HG03342 (cell line): ENCODE measurements around the gene ZMAT3.
"Not testable (repeated sequence)": the region's sequence is repeated elsewhere in the genome, so short reads cannot be mapped to it uniquely, and the experiment has no call there.

Source experiments
- ATAC-seq: cut with Tn5 transposase; IDR thresholded peaks from one replicate; pipeline ENCODE4 v1.9.1; 2021; ENCODE audit warnings: mild to moderate bottlenecking, moderate library complexity; ENCODE audit not compliant: unreplicated experiment

The ZMAT3 gene

DNA sequence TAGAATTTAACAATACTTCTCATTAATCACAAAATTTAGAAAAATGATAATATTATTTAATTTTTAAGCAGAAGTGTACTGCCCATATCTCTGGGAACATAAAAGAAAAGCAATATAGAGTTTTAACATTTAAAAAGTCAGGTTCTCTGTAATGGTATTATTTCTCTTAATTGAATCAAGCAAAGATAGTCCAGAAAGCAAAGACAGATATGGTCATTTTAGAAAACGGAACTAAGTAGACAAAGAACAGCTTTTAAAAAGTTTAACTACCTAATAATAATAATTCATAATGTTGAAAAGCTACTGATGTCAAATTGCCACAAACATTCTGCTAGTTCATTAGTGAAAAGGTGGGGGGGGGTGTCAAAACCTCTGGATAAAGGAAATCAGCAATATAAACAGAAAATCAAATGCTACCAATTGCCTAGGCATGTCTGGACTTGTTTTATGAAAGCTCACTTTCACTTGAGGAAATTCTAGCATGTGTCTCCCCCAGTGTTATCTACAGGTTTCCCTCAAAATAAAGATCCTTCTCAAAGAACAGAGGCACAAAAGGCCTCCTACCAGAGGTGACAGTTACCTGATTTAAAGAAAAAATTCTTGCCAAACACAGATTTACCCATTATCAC is 1.7 kb downstream of the ZMAT3 start:
- ATAC-seq: no peak

- no peak for ATAC-seq
These were observed 2.7 kb downstream of the ZMAT3 start for GRCh38 chr3:179068779-179069530.

- no peak for ATAC-seq
These were observed 3.8 kb downstream of the ZMAT3 start for GRCh38 chr3:179067839-179068238.

- no peak for ATAC-seq
These were observed 4.3 kb downstream of the ZMAT3 start for GRCh38 chr3:179067291-179067690.

DNA sequence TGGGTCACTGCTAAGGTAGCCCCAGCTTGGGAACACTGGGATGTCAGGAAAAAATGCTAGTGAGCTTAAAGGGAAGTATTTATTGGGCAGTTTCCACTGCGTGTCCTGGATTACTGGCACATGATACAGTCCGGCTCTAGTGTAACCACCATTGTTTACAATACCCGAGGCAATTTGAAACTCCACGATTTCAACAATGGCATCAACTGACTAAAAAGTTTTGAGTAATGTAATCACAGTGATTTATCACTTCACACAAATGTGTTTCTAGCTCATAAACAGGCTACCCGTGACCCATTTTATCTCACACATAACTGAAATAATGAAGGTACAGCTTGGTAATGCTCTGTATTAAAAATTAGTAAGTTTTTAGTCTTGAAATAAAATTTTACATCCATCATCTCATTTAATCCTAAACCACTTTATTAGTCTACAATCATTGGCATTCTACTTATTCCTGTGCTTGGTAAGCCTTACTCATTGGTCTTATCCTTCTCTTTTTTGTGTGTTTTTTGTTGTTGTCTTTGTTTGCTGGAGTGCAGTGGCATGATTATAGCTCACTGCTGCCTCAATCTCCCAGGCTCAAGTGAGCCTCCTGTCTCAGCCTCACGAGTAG is 7.6 kb downstream of the ZMAT3 start:
- no peak for ATAC-seq

- no peak for ATAC-seq
These were observed 15.3 kb downstream of the ZMAT3 start for GRCh38 chr3:179056326-179056725.

- not testable (repeated sequence) for ATAC-seq
These were observed 17.0 kb downstream of the ZMAT3 start for GRCh38 chr3:179054565-179054964.

GRCh38 chr3:179046497-179047353 is 24.9 kb downstream of the ZMAT3 start:
- peak; percentile 86 for ATAC-seq

DNA sequence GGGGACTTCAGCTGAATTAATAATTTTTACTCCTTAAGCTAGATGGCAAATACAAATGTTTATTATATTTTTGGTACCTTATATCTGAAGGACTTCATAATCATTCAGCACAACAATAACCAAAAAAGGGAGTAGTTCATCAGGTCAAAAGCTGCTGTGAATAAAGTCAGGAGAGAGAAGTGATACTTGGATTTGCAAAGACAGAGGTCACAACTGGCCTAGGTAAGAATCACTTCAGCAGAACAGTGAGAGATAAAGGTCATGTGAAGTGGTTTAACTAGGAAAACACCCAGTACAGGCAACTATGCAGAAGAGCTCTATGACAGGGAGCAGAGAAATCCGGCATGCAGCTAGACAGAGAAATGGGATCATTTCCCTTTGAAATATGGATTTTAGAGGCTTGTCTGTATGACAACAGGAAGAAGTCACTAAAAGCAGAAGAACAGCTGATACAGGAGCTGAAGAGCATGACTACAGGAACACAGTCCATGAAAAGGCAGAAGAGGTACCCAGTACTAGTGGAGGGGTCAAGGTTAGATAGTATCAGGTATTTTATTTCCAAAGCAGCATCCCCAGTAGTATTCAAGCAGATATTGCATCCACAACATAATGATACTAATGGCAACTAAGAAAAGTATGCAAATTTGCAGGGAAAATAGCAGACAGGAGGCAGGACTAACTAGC is 25.7 kb downstream of the ZMAT3 start:
- ATAC-seq: peak; percentile 45

DNA sequence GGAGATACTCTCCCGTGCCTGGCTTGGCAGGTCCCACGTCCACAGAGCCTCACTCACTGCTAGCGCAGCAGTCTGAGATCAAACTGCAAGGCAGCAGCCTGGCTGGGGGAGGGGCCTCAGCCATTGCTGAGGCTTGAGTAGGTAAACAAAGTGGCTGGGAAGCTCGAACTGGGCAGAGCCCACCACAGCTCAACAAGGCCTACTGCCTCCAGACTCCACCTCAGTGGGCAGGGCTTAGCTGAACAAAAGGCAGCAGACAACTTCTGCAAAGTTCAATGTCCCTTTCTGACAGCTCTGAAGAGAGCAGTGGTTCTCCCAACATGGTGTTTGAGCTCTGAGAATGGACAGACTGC is 32.7 kb downstream of the ZMAT3 start:
- ATAC-seq: not testable (repeated sequence)

DNA sequence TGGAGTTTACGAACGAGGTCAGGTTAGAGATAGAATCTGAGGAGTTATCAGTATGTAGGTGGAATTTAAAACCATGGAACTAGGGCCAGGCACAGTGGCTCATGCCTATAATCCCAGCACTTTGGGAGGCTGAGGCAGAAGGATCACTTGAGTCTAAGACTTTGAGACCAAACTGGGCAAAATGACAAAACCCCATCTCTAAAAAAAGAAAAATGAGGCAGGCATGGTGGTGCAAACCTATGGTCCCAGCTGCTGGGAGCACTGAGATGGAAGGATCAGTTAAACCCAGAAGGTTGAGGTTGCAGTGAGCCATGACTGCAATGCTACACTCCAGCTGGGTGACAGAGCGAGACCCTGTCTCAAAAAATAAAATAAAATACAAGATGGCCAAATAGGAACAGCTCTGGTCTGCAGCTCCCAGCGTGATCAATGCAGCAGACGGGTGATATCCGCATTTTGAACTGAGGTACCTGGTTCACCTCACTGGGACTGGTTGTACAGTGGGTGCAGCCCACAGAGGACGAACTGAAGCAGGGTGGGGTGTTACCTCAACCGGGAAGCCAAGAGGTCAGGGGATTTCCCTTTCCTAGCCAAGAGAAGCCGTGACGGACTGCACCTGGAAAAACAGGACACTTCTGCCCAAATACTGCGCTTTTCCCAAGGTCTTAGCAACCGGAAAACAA is 33.3 kb downstream of the ZMAT3 start:
- ATAC-seq: no peak

DNA sequence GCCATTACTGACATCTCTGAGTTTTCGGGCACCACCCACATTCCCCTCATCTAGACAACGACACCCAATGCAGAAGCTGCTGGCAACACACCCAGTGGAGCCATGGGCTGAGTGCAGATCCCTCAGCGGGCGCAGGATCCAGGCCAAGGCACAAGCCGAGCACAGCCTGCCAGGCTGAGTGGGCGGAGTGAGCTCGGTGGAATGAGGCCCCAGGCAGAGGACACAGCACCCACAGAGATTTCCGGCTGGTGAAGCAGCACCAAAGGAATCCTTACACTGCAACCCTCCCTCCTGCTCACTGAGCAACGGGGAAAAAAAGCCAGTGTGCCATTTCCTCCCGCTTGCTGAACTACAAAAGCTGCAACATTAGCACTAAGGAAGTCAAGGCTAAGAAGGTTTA is 34.3 kb downstream of the ZMAT3 start:
- ATAC-seq: no peak

DNA sequence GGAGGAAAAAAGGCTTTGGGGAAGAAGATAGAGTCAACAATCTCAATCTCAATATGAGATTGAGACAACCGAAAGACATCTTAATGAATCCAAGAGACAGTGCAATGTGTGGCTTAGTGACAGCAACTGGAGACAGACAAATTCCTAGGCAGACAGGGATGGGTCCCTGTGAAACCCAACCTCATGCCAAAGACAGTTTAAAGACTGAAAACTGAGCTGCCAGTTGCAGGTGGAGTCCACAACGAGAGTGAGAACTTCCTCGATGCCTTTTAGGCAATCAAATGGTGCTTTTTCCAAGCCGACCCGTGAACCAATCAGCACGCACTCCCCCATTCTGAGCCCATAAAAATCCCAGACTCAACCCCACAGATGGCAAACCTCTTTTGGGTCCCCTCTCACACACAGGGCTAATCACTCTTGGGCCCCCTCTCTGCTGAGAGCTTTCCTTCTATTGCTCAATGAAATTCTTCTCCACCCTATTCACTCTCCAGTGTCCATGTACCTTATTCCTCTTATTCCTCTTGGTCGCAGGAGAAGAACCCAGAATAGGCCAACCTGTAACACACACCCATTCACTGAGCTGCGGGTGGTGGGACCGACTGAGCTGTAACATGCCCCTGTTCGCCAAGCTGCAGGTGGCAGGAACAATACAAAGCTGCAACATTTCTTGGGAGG is 34.8 kb downstream of the ZMAT3 start:
- ATAC-seq: no peak

DNA sequence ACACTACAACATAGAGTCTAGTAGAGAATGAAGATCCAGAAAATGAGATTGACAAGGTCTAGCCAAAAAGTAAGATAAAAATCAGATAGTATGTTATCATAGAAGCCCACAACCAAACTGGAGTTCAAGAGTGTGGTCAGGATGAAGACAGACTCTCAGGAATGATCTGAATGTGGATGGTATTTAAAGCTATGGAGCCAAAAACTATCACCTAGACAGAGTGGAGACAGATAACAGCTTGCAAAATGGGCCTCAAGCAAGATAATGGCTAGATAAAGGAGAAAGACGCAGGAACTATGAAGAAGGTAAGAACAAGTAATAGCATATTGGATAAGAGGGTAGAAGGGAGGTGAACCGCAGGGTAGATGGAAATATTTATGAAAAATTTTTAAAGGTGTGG is 35.4 kb downstream of the ZMAT3 start:
- no peak for ATAC-seq

- no peak for ATAC-seq
These were observed 36.4 kb downstream of the ZMAT3 start for GRCh38 chr3:179035232-179035631.

GRCh38 chr3:179033304-179033657 is 38.3 kb downstream of the ZMAT3 start:
- ATAC-seq: not testable (repeated sequence)

- not testable (repeated sequence) for ATAC-seq
These were observed 38.9 kb downstream of the ZMAT3 start for GRCh38 chr3:179032454-179033303.

GRCh38 chr3:179029096-179029495 is 42.5 kb downstream of the ZMAT3 start:
- no peak for ATAC-seq

DNA sequence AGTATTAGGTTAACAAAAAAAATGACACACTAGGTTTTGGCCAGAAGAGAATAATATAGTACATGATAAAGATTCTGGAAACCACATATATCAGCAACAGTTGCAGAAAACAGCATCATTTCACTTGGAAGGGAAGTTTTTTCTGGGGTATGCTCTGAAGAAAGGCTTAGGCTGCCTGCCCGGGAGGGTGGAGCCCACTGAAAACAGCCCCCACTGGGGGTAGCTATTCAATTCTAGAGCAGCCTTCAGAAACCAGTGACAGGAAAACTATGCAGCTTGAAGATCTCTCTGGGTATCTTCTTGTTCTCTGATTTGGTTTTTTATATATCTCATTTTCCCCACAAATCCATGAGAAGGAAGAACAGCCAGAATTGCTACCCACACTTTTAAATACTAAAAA is 43.2 kb downstream of the ZMAT3 start:
- no peak for ATAC-seq
